CD4-positive, alpha-beta T cell treated with Interleukin-15 for 4 hours (primary cell): Measurements from ENCODE around the gene CAMTA1.
"Not testable (repeated sequence)": the region's sequence is repeated elsewhere in the genome, so short reads cannot be mapped to it uniquely, and the experiment has no call there.

ENCODE experiments used
- DNase-seq: peaks from one replicate; pipeline ENCODE4 v3.0.0-alpha.2; 2020; ENCODE audit warnings: low spot score

CAMTA1 gene

DNA sequence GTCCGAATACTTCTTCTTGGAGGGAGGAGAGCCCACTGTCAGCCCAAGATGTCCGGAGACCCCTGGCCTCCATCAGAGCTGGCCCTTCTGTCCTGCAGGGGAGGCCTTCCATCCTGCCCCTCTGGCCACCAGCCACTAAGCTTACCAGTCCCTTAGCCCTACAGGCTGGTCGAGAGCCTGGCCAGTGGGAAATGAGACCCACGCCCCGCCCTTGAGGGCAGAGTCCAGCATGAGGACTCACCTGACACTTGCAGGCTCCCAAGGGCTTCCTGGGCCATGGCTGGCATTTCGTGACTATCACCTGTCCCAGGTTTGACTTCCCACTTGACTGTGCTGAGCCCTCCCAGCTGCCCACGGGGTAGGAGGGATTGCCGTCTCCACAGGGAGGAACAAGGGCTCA, 624.0 kb downstream of the CAMTA1 start:
- no peak for DNase-seq

DNA sequence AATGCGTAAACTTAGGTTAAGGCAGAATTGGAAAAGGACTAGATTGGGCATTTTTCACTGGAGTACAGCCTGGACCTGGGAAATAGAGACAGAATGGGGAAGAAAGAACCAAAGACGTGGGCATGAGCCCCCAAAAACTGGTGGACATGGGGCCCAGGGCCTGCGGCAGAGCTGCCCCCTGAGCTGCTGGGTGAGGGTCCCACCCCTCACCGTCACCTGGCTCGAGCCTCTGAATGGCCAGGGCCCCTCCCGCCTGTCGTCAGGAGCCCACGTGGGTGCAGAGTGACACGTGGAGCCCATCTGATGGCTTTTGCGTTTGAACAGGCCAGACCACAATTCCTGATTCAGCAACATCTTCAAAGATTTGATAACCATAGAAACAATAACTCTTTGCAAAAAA, 624.9 kb downstream of the CAMTA1 start:
- no peak for DNase-seq

GRCh38 chr1:7417618-7418017, 632.4 kb downstream of the CAMTA1 start:
- DNase-seq = not testable (repeated sequence)

DNA sequence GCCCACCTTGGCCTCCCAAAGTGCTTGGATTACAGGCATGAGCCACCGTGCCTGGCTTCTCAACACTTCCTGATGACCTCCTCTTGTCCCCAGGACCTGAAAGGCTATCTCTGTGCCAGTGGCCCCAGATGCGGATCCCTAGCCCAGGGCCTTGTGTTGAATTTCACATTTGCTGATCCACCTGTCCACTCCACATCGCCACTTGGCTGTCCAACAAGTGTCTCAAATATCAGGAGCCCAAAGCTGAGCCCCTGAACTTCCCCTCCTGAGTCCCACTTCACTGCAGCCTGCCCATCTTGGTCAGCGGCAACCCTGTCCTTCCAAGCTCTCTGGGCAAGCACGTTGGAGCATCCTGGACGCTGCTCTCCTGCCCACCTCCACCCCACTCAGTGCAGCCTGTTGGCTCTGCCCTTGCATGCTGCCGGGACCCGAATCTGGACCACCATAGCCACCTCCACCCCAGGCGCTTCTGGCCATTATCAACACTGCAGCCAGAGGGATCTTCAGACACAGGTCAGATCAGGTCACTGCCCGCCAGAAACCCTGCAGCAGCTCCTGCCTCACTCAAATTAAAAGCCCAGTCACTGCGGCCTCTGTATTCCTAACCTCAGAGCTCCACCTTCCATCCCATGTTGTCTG, 633.3 kb downstream of the CAMTA1 start:
- DNase-seq = no peak

GRCh38 chr1:7420098-7420445, 634.8 kb downstream of the CAMTA1 start:
- no peak for DNase-seq

- no peak for DNase-seq
Observed at GRCh38 chr1:7420470-7421100, 635.3 kb downstream of the CAMTA1 start.

DNA sequence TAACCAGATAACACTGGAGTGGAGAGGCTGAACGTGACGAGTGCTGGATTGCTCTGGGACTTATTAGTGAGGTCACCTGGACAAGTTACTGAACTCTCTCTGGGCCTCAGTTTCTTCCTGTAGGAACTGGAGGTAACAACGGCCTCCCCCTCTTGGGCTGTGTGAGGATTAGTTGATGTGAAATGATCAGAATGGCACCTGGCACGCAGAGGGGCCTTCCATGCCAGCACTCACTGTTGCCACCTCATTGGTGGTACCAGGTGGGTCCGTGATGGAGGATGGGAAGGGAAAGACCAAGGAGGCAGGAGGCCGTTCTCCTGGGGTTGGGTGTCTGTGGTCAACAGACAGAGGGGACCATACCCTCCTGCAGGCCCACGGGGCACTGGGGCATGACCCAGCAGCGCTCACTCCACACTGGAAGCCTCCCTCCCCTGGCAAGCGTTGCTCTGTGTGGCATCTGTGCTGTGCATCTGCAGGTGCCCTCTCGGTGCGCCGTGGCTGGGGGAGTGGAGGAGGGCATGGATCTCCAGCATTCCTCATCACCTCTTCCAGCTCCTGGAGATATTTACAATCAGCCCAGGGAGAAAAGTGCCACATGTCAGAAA, 636.3 kb downstream of the CAMTA1 start:
- DNase-seq = no peak

GRCh38 chr1:7422081-7422480, 636.8 kb downstream of the CAMTA1 start:
- DNase-seq = no peak

DNA sequence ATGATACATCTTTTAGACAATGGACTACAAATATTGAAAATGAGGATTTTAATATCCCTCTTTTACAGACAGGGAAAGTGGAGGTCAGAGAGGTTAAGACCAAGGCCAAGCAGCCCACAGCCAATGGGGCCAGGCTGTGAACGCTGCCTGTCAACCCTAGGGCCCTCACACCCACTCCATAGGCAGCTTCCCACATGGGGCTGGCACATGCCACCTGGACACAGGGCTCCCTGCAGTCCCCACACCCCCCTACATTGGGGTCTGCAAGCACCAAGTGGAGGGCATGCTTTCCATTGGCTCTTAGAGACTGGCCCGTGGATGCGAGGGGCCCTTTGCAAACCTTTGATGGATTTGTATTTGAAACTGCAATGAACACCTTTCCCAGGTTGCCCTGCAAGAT, 637.3 kb downstream of the CAMTA1 start:
- DNase-seq = no peak

- DNase-seq = no peak
Observed at GRCh38 chr1:7422966-7423365, 637.7 kb downstream of the CAMTA1 start.

DNA sequence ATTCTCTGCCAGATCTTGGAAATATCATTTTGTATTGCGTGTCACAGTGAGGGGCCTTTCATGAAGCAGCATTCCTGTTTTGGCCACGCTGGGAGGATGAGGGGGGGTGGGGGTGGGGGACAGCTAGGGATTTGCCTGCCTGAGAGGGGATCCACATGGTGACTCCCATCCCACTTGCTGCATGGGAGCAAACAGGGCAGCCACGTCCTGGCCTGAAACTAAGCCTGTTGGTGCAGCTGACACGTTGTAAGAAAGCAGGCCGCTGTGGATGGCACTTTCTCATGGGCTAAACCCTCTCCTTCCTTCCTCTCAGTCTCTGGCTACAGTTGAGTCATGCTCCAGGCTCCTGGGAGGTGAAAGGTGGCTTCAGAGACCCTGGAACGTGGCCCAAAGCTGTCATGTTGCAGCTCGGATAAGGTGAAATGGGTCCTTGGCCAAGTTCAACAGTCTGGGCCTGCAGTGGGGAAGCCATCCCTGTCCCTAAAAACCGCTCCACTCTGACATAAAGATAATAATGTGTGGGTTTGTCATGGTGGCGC, 639.2 kb downstream of the CAMTA1 start:
- no peak for DNase-seq

DNA sequence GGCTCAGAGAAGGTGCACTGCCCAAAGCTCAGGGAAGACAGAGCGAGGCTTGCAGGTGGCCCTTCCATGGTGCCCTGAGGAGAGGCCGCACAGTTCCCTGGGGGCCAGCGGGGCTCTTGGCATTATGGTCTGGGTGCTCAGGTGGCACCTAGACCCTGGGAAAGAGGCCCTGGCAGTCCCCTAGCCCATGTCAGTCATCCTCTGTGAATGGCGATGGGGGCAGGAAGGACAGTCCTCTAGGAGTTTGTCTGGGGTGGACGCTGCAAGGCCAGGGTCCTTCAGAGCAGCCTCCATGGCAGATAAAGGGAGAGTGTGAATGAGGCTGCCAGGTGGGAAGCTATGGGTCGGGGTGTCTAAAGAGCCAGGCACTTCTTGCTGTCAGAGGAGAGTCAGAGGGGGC, 640.0 kb downstream of the CAMTA1 start:
- no peak for DNase-seq

- DNase-seq = no peak
Observed at GRCh38 chr1:7425771-7426170, 640.5 kb downstream of the CAMTA1 start.

- DNase-seq = no peak
Observed at GRCh38 chr1:7426780-7427604, 641.7 kb downstream of the CAMTA1 start.

GRCh38 chr1:7427605-7428300, 642.5 kb downstream of the CAMTA1 start:
- no peak for DNase-seq

GRCh38 chr1:7429290-7429689, 644.0 kb downstream of the CAMTA1 start:
- no peak for DNase-seq

DNA sequence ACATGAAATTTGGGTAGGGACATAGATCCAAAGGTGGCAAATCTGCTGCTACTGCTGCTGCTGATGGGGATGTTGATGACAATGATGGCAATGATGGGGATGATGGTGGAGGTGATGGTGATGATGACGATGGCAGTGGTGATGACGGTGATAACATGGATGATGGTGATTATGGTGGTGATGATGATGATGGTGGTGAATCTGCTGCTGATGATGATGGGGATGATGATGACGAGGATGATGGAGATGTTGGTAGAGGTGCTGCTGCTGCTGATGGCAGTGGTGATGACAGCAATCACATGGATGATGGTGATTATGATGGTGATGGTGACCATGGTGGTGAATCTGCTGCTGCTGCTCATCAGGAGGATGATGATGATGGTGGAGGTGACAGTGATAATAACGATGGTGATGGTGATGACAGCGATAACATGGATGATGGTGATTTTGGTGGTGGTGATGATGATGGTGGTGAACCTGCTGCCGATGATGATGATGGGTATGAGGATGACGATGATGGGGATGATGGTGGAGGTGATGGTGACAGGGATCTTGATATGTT, 644.9 kb downstream of the CAMTA1 start:
- no peak for DNase-seq

DNA sequence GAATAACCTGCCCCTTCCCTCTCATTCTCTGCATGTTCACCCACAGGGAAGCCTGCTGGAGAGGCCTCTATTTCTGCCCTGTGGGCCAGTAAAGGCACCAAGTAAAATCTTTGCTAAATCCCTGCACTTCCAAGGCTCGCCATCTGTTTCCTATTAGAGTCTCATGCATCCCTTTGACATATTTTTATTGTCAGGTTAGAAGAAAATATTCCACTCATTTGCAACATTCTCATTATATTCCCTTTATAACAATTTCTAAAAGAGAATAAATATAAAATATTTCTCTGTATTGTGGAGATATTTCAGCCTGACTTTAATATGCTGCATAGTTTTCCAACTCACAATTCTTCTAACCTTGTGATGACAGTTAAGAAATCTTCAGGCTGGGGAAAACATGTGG, 645.4 kb downstream of the CAMTA1 start:
- DNase-seq = no peak

- no peak for DNase-seq
Observed at GRCh38 chr1:7432102-7432899, 647.0 kb downstream of the CAMTA1 start.

GRCh38 chr1:7432900-7433380, 647.7 kb downstream of the CAMTA1 start:
- DNase-seq = no peak

GRCh38 chr1:7434566-7434965, 649.3 kb downstream of the CAMTA1 start:
- DNase-seq = no peak
